H1 (cell line): ENCODE results near the gene GPR26. TPM values are rescaled to one million over a fixed set of nuclear protein-coding genes. Genes with fewer than 3 reads are reported as not detected.

Experiments used
- CTCF ChIA-PET: fragments of 300-600 bp; sonication (Branson Sonifier 250); formaldehyde crosslinking; loops from one replicate; lab custom pipeline; 2021; ENCODE audit not compliant: partially characterized antibody; lab: Charles Lee
- POLR2A ChIA-PET: fragments of 300-600 bp; sonication (Branson Sonifier 250); formaldehyde crosslinking; loops from one replicate; lab custom pipeline; 2021; ENCODE audit warnings: inconsistent platforms; ENCODE audit not compliant: partially characterized antibody; lab: Charles Lee
- DNase-seq, 2 experiments: peaks; one replicate each; pipeline versions ENCODE4 v3.0.0 to v3.0.0-alpha.2; 2010 to 2022; ENCODE audit warnings: low spot score in 2 of 2, low read depth in 1 of 2, mixed read lengths in 1 of 2
- FAIRE-seq: peaks from 2 replicates; lab custom pipeline; 2011; peaks lifted over from hg19 to GRCh38; lab: Jason Lieb, UNC
- H2AFZ ChIP-seq: 2 replicates; pipeline ENCODE4 v1.8.1; 2012; ENCODE audit warnings: low read length, inconsistent platforms
- H2AK5ac ChIP-seq: 2 replicates; pipeline ENCODE4 v1.6.1; 2013; ENCODE audit warnings: low read depth, low read length
- H2BK120ac ChIP-seq: replicated peaks from 2 replicates; pipeline ENCODE3; 2013; ENCODE audit warnings: low read depth, low read length, inconsistent platforms
- H2BK12ac ChIP-seq: 2 replicates; pipeline ENCODE4 v1.6.1; 2013; ENCODE audit warnings: low read depth, low read length
- H2BK15ac ChIP-seq: 2 replicates; pipeline ENCODE4 v1.6.1; 2013; ENCODE audit warnings: low read length
- H2BK20ac ChIP-seq: 2 replicates; pipeline ENCODE4 v1.6.1; 2013; ENCODE audit warnings: low read length
- H2BK5ac ChIP-seq: 2 replicates; pipeline ENCODE4 v1.6.1; 2013; ENCODE audit warnings: low read depth, low read length
- H3K14ac ChIP-seq: 2 replicates; pipeline ENCODE4 v1.6.1; 2013; ENCODE audit warnings: inconsistent platforms; ENCODE audit not compliant: insufficient read length
- H3K18ac ChIP-seq: 2 replicates; pipeline ENCODE4 v1.6.1; 2013; ENCODE audit warnings: low read length; ENCODE audit errors: extremely low read depth
- H3K23ac ChIP-seq: 2 replicates; pipeline ENCODE4 v1.6.1; 2013; ENCODE audit warnings: inconsistent platforms; ENCODE audit not compliant: insufficient read length
- H3K23me2 ChIP-seq: 2 replicates; pipeline ENCODE4 v1.6.1; 2013; ENCODE audit warnings: low read depth, low read length
- H3K27ac ChIP-seq: 2 replicates; pipeline ENCODE4 v1.6.1; 2011; ENCODE audit warnings: low read depth, low read length, inconsistent platforms
- H3K27me3 ChIP-seq, 4 experiments: replicated peaks in 1 of 4; 1 replicate in 1 of 4; 2 replicates in 3 of 4; pipeline versions ENCODE4 v1.6.1 to v1.8.1; 2011 to 2013; ENCODE audit warnings: low read length in 3 of 4, mild to moderate bottlenecking in 3 of 4, inconsistent platforms in 2 of 4, mixed read lengths in 2 of 4, moderate library complexity in 1 of 4; ENCODE audit not compliant: control insufficient read depth in 3 of 4, insufficient read depth in 3 of 4; ENCODE audit errors: extremely low read depth in 1 of 4
- H3K36me3 ChIP-seq, 4 experiments: 2 replicates each; pipeline versions ENCODE4 v1.6.1 to v1.8.1; 2011 to 2013; ENCODE audit warnings: mild to moderate bottlenecking in 4 of 4, low read length in 3 of 4, moderate library complexity in 2 of 4, control low read depth in 1 of 4, inconsistent platforms in 1 of 4; ENCODE audit not compliant: insufficient read depth in 4 of 4, control insufficient read depth in 2 of 4
- H3K4ac ChIP-seq: replicated peaks from 2 replicates; pipeline ENCODE3; 2013; ENCODE audit warnings: low read length, low read depth, mixed read lengths, inconsistent platforms; ENCODE audit not compliant: insufficient read length
- H3K4me1 ChIP-seq, 4 experiments: replicated peaks in 1 of 4; 1 replicate in 1 of 4; 2 replicates in 3 of 4; pipeline versions ENCODE4 v1.6.1 to v1.8.1; 2011 to 2013; ENCODE audit warnings: low read length in 3 of 4, inconsistent platforms in 2 of 4, mixed read lengths in 1 of 4; ENCODE audit not compliant: insufficient read depth in 4 of 4, control insufficient read depth in 3 of 4
- H3K4me2 ChIP-seq, 2 experiments: 2 replicates each; pipeline versions ENCODE4 v1.6.1 to v1.8.1; 2011 to 2013; ENCODE audit warnings: low read depth in 2 of 2, low read length in 2 of 2, control low read depth in 1 of 2, inconsistent platforms in 1 of 2, mild to moderate bottlenecking in 1 of 2; ENCODE audit not compliant: insufficient read depth in 1 of 2
- H3K4me3 ChIP-seq, 4 experiments: fragments of 200-600, 300-600 bp in 1 of 4; sonication (generic), shearing (Covaris generic), sonication (Bioruptor Twin) in 1 of 4; 2 replicates each; pipeline versions ENCODE4 v1.5.1 to v1.8.1; 2011 to 2016; ENCODE audit warnings: low read length in 4 of 4, low read depth in 3 of 4, control low read depth in 2 of 4, inconsistent platforms in 2 of 4, mild to moderate bottlenecking in 2 of 4, mixed read lengths in 1 of 4, moderate library complexity in 1 of 4; ENCODE audit not compliant: insufficient read depth in 2 of 4; ENCODE audit errors: extremely low read depth in 1 of 4
- H3K56ac ChIP-seq: replicated peaks from 2 replicates; pipeline ENCODE3; 2013; ENCODE audit warnings: low read depth, mild to moderate bottlenecking, mixed read lengths, low read length, inconsistent platforms; ENCODE audit not compliant: insufficient read length
- H3K79me1 ChIP-seq: 2 replicates; pipeline ENCODE4 v1.6.1; 2013; ENCODE audit warnings: low read depth, low read length, control low read depth
- H3K79me2 ChIP-seq, 2 experiments: 2 replicates each; pipeline versions ENCODE4 v1.6.1 to v1.8.1; 2012 to 2013; ENCODE audit warnings: low read length in 2 of 2, mild to moderate bottlenecking in 2 of 2, inconsistent platforms in 1 of 2; ENCODE audit not compliant: insufficient read depth in 2 of 2, control insufficient read depth in 1 of 2
- H3K9ac ChIP-seq, 4 experiments: replicated peaks in 1 of 4; 1 replicate in 1 of 4; 2 replicates in 3 of 4; pipeline versions ENCODE4 v1.6.1 to v1.8.1; 2011 to 2013; ENCODE audit warnings: low read depth in 3 of 4, low read length in 3 of 4, control low read depth in 2 of 4, mild to moderate bottlenecking in 2 of 4, moderate library complexity in 2 of 4, inconsistent platforms in 1 of 4; ENCODE audit errors: extremely low read depth in 1 of 4
- H3K9me3 ChIP-seq, 2 experiments: 2 replicates each; pipeline versions ENCODE4 v1.6.1 to v1.8.1; 2012 to 2013; ENCODE audit warnings: mild to moderate bottlenecking in 2 of 2, moderate library complexity in 2 of 2, control low read depth in 1 of 2, inconsistent platforms in 1 of 2, low read depth in 1 of 2, low read length in 1 of 2, mixed read lengths in 1 of 2; ENCODE audit not compliant: insufficient read depth in 2 of 2
- H4K20me1 ChIP-seq, 2 experiments: replicated peaks in 1 of 2; 2 replicates each; pipeline versions ENCODE3 to v1.8.1; 2011 to 2013; ENCODE audit warnings: inconsistent platforms in 2 of 2, low read length in 2 of 2, mild to moderate bottlenecking in 1 of 2; ENCODE audit not compliant: insufficient read depth in 2 of 2, control insufficient read depth in 1 of 2
- H4K5ac ChIP-seq: 2 replicates; pipeline ENCODE4 v1.6.1; 2013; ENCODE audit warnings: low read length, low read depth, mixed read lengths, inconsistent platforms; ENCODE audit not compliant: insufficient read length
- H4K8ac ChIP-seq: 2 replicates; pipeline ENCODE4 v1.8.0; 2013; ENCODE audit warnings: mild to moderate bottlenecking, moderate library complexity, low read length, inconsistent platforms; ENCODE audit not compliant: insufficient read depth; ENCODE audit errors: extremely low read depth
- H4K91ac ChIP-seq: replicated peaks from 2 replicates; pipeline ENCODE3; 2013; ENCODE audit warnings: low read length, mixed read lengths, inconsistent platforms; ENCODE audit not compliant: insufficient read length
- CEBPB ChIP-seq: IDR thresholded peaks from 2 replicates; pipeline ENCODE4 v1.6.1; 2012; ENCODE audit warnings: low read depth, low read length
- NRF1 ChIP-seq: IDR thresholded peaks from 2 replicates; pipeline ENCODE4 v1.6.1; 2011; ENCODE audit warnings: mild to moderate bottlenecking, low read depth, low read length, improper control_type of control experiment
- YY1 ChIP-seq: IDR thresholded peaks from 2 replicates; pipeline ENCODE4 v1.6.1; 2011; ENCODE audit warnings: low read depth, mild to moderate bottlenecking, low read length
- ZNF274 ChIP-seq: IDR thresholded peaks from 2 replicates; pipeline ENCODE4 v1.7.0; 2012; ENCODE audit warnings: low read length, borderline replicate concordance; ENCODE audit errors: extremely low read depth
- WGBS, 2 experiments: shearing (Covaris generic) in 1 of 2; methylation state at CpG; one replicate each; pipeline versions ENCODE4 v1.1.6 to v1.1.7; 2013 to 2015; ENCODE audit warnings: low lambda C conversion rate in 2 of 2, mixed read lengths in 2 of 2, inconsistent platforms in 1 of 2, low coverage in 1 of 2, missing lambda C conversion rate in 1 of 2; ENCODE audit not compliant: insufficient replicate concordance in 2 of 2, insufficient coverage in 1 of 2, insufficient read length in 1 of 2; ENCODE audit errors: extremely low coverage in 1 of 2, missing lambda C conversion rate in 1 of 2; 5-methylcytosine and 5-hydroxymethylcytosine counted together
- polyA plus RNA-seq, 7 experiments: library from polyadenylated mRNA; depleted of rRNA in 3 of 7; stranded (reverse) in 5 of 7; unstranded in 2 of 7; fragments of >200 nt in 5 of 7; fragments of 200-250 nt in 2 of 7; gene quantifications; 1 replicate in 5 of 7; 2 replicates in 1 of 7; 4 replicates in 1 of 7; pipeline versions ENCODE4 v1.2.1 to v1.2.3, GENCODE V29; 2011 to 2013; ENCODE audit warnings: missing spikeins in 2 of 7, mixed read lengths in 2 of 7
- total RNA-seq: library from RNA; stranded (reverse); fragmentation: NEBNext Ultra II Directional; extraction: Animal tissue kit (Norgen Biotek cat#: 25700); gene quantifications from 2 replicates; pipeline ENCODE4 v1.2.1, GENCODE V29; 2021

GPR26 gene
- total and polyA plus RNA-seq, 2 of the 8 experiments (the other 6 are each of a cell fraction or from before 2014, with no cell fraction given) = 0.09 to 0.21 TPM

- no peak overlapping the region for H2BK5ac ChIP-seq
- H3K23me2 ChIP-seq = no peaks in the 10 kb centered on the region
- TF ChIP-seq NRF1 = no peak
- TF ChIP-seq CEBPB = no peak
- no peak for TF ChIP-seq YY1
- TF ChIP-seq ZNF274 = no peak
These were observed 29.4 kb upstream of the GPR26 start for GRCh38 chr10:123636598-123637325.

More at GRCh38 chr10:123636598-123637325, 29.4 kb upstream of the GPR26 start:
- Histone ChIP-seq H4K20me1 (no peaks in the 10 kb centered on the region), H3K4me3 (no peak overlapping the region), H3K4me2 (no peak overlapping the region), H4K5ac (no peak overlapping the region), H2AFZ (no peak overlapping the region), H3K9ac (no peak overlapping the region), H3K79me1 (no peaks in the 10 kb centered on the region), H2BK120ac (no peak overlapping the region), H3K14ac (no peak overlapping the region), H3K4ac (no peak overlapping the region), H3K27me3 (no peaks in the 10 kb centered on the region), H2BK20ac (no peak overlapping the region), H3K23ac (no peak overlapping the region), H2AK5ac (no peak overlapping the region), H3K18ac (no peak overlapping the region), H3K79me2 (no peaks in the 10 kb centered on the region), H4K8ac (no peak overlapping the region), H3K4me1 (peaks cover 3 to 19% (median 12%) of the 10 kb centered on the region in 4 experiments; a peak in 6 of 7 replicates), H3K9me3 (no peaks in the 10 kb centered on the region), H4K91ac (no peak overlapping the region), H2BK12ac (no peak overlapping the region), H2BK15ac (no peak overlapping the region), H3K56ac (no peak overlapping the region), H3K36me3 (no peaks in the 10 kb centered on the region), H3K27ac (no peak overlapping the region)
- ChIA-PET CTCF (interaction anchor here (0.6 to 13.9 kb wide), 7 partner anchors 10 to 64 kb away, joined by 3 to 135 read pairs (median 5); no protein-coding TSS in a partner anchor), POLR2A (no interaction called here)
- DNase-seq = no peak
- no peak for FAIRE-seq
- WGBS, 2 experiments = 89% methylated on average over 8 of the region's 8 CpGs; no CpG with 5 or more reads in 1 of the 2 experiments
